Jurkat, Clone E6-1 (cell line): Measurements from ENCODE around the gene HNRNPA0.

ENCODE experiments used
- DNase-seq: peaks from one replicate; pipeline ENCODE4 v3.0.0-alpha.2; 2011; ENCODE audit warnings: low read depth, low spot score
- H3K4me3 ChIP-seq: 2 replicates; pipeline ENCODE4 v1.5.1; 2011; ENCODE audit warnings: mild to moderate bottlenecking, low read length, control low read depth, moderate library complexity

HNRNPA0 gene

GRCh38 chr5:137699336-137700281 lies 54.6 kb downstream of the HNRNPA0 start:
- DNase-seq, result no peak
- H3K4me3 ChIP-seq, result no peak overlapping the region

DNA sequence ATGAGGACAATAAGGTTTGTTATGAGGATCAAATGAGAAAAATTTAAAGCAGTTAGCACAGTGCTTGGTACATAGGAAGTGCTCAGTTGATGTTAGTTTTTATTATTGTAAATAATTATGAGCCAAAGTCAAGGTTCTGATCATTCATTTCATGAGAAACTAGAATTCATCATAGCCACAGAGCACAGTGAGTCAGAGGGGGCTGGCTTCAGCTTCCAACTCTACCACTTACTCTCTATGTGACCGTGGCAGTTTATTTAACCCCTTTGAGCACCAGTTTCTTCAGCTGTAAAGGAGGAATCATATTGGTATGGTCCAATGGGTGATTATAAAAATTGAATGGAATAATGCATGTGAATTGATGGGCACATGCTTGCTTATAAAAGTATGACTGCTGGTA lies 57.7 kb downstream of the HNRNPA0 start:
- DNase-seq, result no peak
- no peak overlapping the region for H3K4me3 ChIP-seq

- H3K4me3 ChIP-seq, result no peak overlapping the region
- DNase-seq, result peak; percentile 54
Observed at GRCh38 chr5:137695651-137696428, 58.3 kb downstream of the HNRNPA0 start.
